Gastroesophageal sphincter (tissue), 4 donors: ENCODE measurements around the gene ABO. TPM values are rescaled to one million over a fixed set of nuclear protein-coding genes. Genes with fewer than 3 reads are reported as not detected.
"Not testable (repeated sequence)": the region's sequence is repeated elsewhere in the genome, so short reads cannot be mapped to it uniquely, and the experiment has no call there.

Experiments
- ATAC-seq: fragments of 150-250 bp; one replicate; pipeline ENCODE4 v1.9.1; 2016; ENCODE audit warnings: mild to moderate bottlenecking, moderate library complexity
- H3K27ac ChIP-seq, 4 donors: fragments of 200-600 bp; sonication (generic) in 3 of 4; 1 replicate in 3 of 4; 2 replicates in 1 of 4; pipeline ENCODE4 v1.5.1; 2016 to 2019
- H3K27me3 ChIP-seq: fragments of 200-600 bp; sonication (generic); one replicate; pipeline ENCODE4 v1.5.1; 2019
- H3K36me3 ChIP-seq, 2 donors: fragments of 200-600 bp; sonication (generic); one replicate each; pipeline ENCODE4 v1.5.1; 2019; ENCODE audit warnings: control low read depth in 1 of 2
- H3K4me1 ChIP-seq, 3 donors: fragments of 200-600 bp; sonication (generic); 1 replicate in 2 of 3; 2 replicates in 1 of 3; pipeline ENCODE4 v1.5.1; 2016 to 2019; ENCODE audit warnings: control low read depth in 2 of 3
- H3K4me3 ChIP-seq, 2 donors: fragments of 200-600 bp; sonication (generic); one replicate each; pipeline ENCODE4 v1.5.1; 2019; ENCODE audit warnings: mild to moderate bottlenecking in 1 of 2, moderate library complexity in 1 of 2
- H3K9me3 ChIP-seq, 3 donors: fragments of 200-600 bp; sonication (generic); one replicate each; pipeline ENCODE4 v1.5.1; 2017 to 2019; ENCODE audit warnings: control low read depth in 2 of 3
- EP300 ChIP-seq: sonication (generic); formaldehyde crosslinking; IDR thresholded peaks from one replicate; pipeline ENCODE4 v1.6.1; 2017; ENCODE audit warnings: antibody characterized with exemption, mild to moderate bottlenecking
- POLR2A ChIP-seq, 2 donors: fragments of 450-650 bp; IDR thresholded peaks; one replicate each; pipeline ENCODE4 v1.6.1; 2017; ENCODE audit warnings: antibody characterized with exemption in 2 of 2, mild to moderate bottlenecking in 2 of 2, moderate library complexity in 1 of 2
- POLR2AphosphoS5 ChIP-seq: sonication (generic); formaldehyde crosslinking; IDR thresholded peaks from one replicate; pipeline ENCODE4 v1.6.1; 2017; ENCODE audit warnings: antibody characterized with exemption
- WGBS, 2 donors: methylation state at CpG; one replicate each; pipeline ENCODE4 v1.1.5; 2018; ENCODE audit warnings: low coverage in 1 of 2; 5-methylcytosine and 5-hydroxymethylcytosine counted together
- total RNA-seq, 4 donors: library from RNA; depleted of rRNA; stranded (reverse); fragments of >200 nt; gene quantifications; one replicate each; pipeline ENCODE4 v1.1.0, GENCODE V29; 2016
- TF ChIP-seq, protein P1 (sequence below), 4 experiments: fragments of 200-600 bp in 2 of 4; fragments of 450-650 bp in 2 of 4; sonication (generic) in 1 of 4; IDR thresholded peaks; one replicate each; pipeline ENCODE4 v1.5.1; 2017 to 2019; ENCODE audit warnings: antibody characterized with exemption in 4 of 4, mild to moderate bottlenecking in 2 of 4, moderate library complexity in 2 of 4

Gene ABO
- total RNA-seq, 4 donors from 2014 or later, result 0.47 to 10.0 (median 0.91) TPM

DNA sequence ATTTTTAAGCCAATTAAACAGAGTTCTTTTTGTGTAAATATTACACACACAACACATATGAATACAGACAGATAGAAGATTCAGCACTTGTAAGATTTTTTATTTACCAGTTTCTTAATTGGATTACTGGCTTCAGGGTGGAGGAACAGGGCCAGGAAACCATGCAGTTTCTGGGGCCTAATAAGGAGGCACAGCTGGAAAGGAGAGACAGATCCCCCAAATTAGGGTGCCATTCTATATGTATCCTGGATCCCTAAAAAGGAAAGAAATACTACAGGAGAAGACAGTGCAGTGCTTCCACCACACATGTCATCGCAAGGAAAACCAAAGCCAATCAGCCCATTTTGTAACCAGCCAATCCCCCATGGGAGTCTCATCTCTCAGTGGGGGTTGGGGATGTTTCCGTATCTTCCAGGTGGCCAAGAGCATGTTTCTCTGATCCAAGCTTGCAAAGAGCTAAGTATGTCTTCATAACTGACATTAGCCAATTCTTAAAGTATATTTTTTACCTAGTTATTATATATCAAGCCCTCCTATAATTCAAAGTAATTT is 15.8 kb upstream of the ABO start:
- no peak for ATAC-seq
- Histone ChIP-seq H3K4me3 (no peak overlapping the region), H3K27me3 (peaks cover 32% of the 10 kb centered on the region), H3K27ac (no peak overlapping the region), H3K9me3 (peaks cover 0 to 7% (median 0%) of the 10 kb centered on the region in 3 donors), H3K4me1 (no peaks in the 10 kb centered on the region), H3K36me3 (no peaks in the 10 kb centered on the region)
- WGBS, 2 donors, result 85 to 93% methylated on average over 2 of the region's 2 CpGs
- TF ChIP-seq, protein P1, sequence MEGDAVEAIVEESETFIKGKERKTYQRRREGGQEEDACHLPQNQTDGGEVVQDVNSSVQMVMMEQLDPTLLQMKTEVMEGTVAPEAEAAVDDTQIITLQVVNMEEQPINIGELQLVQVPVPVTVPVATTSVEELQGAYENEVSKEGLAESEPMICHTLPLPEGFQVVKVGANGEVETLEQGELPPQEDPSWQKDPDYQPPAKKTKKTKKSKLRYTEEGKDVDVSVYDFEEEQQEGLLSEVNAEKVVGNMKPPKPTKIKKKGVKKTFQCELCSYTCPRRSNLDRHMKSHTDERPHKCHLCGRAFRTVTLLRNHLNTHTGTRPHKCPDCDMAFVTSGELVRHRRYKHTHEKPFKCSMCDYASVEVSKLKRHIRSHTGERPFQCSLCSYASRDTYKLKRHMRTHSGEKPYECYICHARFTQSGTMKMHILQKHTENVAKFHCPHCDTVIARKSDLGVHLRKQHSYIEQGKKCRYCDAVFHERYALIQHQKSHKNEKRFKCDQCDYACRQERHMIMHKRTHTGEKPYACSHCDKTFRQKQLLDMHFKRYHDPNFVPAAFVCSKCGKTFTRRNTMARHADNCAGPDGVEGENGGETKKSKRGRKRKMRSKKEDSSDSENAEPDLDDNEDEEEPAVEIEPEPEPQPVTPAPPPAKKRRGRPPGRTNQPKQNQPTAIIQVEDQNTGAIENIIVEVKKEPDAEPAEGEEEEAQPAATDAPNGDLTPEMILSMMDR (IDR thresholded peaks at IDR 0.05), result no peak
- TF ChIP-seq POLR2A (IDR thresholded peaks at IDR 0.05) (no peak), POLR2AphosphoS5 (no peak), EP300 (no peak)

DNA sequence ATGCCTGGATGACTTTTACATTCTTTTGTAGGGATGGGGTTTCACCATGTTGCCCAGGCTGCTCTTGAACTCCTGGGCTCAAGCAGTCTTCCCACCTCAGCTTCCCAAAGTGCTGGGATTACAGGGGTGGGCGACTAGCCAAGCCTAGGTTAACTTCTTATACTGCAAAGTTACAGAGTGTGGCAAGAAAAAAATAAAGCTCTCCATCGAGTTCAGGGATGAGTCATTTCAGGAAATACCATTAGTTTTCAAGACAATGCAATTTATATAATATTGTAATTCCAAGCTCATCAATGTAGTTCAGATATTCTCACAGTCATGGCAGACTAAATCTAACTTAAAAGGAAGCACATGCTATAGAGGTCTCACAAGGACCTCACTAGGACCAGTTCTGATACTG is 11.5 kb upstream of the ABO start:
- 33 to 57% methylated on average over 1 to 2 of the region's 2 CpGs for WGBS, 2 donors
- TF ChIP-seq POLR2A (IDR thresholded peaks at IDR 0.05), result no peak
- TF ChIP-seq, protein P1 (IDR thresholded peaks at IDR 0.05), result no peak
- no peak for TF ChIP-seq EP300
- no peaks in the 10 kb centered on the region for H3K4me1 ChIP-seq
- no peak overlapping the region for H3K27ac ChIP-seq
- H3K36me3 ChIP-seq, result no peaks in the 10 kb centered on the region
- ATAC-seq, result no peak
- H3K27me3 ChIP-seq, result peaks cover 28% of the 10 kb centered on the region
- H3K4me3 ChIP-seq, result no peak overlapping the region
- peaks cover 0 to 7% (median 0%) of the 10 kb centered on the region in 3 donors for H3K9me3 ChIP-seq

DNA sequence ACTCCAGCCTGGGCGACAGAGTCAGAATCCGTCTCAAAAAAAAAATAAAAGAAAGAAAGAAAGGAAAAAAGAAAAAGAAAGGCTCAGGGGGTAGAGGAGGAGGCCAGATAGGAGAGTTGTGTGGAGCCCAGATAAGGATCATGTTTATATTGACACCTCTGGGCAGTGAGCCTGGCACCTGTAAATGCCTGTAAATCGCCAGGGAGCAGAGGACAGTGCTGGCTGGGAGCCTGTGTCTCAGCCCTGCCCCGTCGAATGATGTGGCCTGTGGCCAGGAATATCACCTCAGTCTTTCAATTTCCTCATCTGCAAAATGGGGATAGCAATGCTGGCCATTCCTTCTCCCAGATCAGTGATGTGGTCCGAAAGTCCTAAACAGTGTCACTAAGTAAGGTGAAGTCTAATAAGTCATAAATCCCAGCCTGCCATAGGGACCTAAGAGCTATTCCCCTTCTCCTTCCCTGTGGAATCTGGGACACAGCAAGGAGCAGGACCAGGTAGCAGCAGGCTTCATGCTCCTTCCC is 10.3 kb upstream of the ABO start:
- ATAC-seq, result no peak

DNA sequence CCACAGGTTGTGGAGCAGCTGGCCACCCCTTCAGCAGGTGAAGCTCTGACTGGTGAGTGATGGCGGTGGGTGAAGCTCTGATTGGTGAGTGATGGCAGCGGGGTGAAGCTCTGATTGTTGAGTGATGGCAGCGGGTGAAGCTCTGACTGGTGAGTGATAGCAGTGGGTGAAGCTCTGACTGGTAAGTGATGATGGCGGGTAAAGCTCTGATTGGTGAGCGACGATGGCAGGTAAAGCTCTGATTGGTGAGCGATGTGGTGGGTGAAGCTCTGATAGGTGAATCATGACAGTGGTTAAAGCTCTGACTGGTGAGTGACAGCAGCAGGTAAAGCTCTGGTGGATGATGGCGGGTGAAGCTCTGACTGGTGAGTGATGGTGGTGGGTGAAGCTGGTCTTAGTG is 9.4 kb upstream of the ABO start:
- Histone ChIP-seq H3K27ac (no peak overlapping the region), H3K36me3 (no peaks in the 10 kb centered on the region), H3K4me3 (no peak overlapping the region), H3K27me3 (peaks cover 41% of the 10 kb centered on the region), H3K4me1 (no peaks in the 10 kb centered on the region), H3K9me3 (no peaks in the 10 kb centered on the region)
- TF ChIP-seq POLR2AphosphoS5 (no peak), EP300 (no peak), POLR2A (IDR thresholded peaks at IDR 0.05) (no peak)
- TF ChIP-seq, protein P1 (IDR thresholded peaks at IDR 0.05), result no peak
- no peak for ATAC-seq
- 89 to 94% methylated on average over 4 to 7 of the region's 8 CpGs for WGBS, 2 donors

More for the DNA sequence above, 10.3 kb upstream of the ABO start:
- Histone ChIP-seq H3K4me3 (no peak overlapping the region), H3K36me3 (no peaks in the 10 kb centered on the region), H3K4me1 (no peaks in the 10 kb centered on the region), H3K27ac (no peak overlapping the region), H3K27me3 (peaks cover 32% of the 10 kb centered on the region), H3K9me3 (no peaks in the 10 kb centered on the region)
- 58 to 80% methylated on average over 2 to 6 of the region's 6 CpGs for WGBS, 2 donors
- no peak for TF ChIP-seq EP300
- TF ChIP-seq POLR2AphosphoS5, result no peak
- TF ChIP-seq, protein P1 (IDR thresholded peaks at IDR 0.05), result no peak
- TF ChIP-seq POLR2A (IDR thresholded peaks at IDR 0.05), result no peak

DNA sequence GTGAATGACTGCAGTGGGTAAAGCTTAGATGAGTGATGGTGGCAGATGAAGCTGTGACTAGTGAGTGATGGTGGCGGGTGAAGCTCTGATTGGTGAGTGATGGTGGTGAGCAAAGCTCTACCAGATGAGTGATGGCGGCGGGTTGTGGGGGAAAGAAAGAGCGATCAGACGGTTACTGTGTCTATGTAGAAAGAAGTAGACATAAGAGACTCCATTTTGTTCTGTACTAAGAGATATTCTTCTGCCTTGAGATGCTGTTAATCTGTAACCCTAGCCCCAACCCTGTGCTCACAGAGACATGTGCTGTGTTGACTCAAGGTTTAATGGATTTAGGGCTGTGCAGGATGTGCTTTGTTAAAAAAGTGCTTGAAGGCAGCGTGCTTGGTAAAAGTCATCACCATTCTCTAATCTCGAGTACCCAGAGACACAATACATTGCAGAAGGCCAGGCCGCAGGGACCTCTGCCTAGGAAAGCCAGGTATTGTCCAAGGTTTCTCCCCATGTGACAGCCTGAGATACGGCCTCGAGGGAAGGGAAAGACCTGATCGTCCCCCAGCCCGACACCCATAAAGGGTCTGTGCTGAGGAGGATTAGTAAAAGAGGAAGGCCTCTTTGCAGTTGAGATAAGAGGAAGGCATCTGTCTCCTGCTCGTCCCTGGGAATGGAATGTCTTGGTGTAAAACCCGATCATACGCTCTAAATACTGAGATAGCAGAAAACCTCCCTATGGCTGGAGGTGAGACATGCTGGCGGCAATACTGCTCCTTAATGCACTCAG is 8.4 kb upstream of the ABO start:
- not testable (repeated sequence) for H3K4me3 ChIP-seq, H3K9me3 ChIP-seq, H3K36me3 ChIP-seq, ATAC-seq, H3K27ac ChIP-seq, H3K4me1 ChIP-seq
- peaks cover 50% of the 10 kb centered on the region for H3K27me3 ChIP-seq
- WGBS, 2 donors, result 68 to 88% methylated on average over 9 to 15 of the region's 16 CpGs
